ENCODE measurements around the gene CYTH3. TPM values are rescaled to one million over a fixed set of nuclear protein-coding genes. Genes with fewer than 3 reads are reported as not detected.
A peak's percentile ranks its signal among the peaks of the same experiment; 100 is the strongest.

CYTH3 gene
- total and polyA plus RNA-seq, 2 donors (not counting 1 experiment from before 2014, with no cell fraction given): 39.1 to 73.3 TPM

GRCh38 chr7:6237011-6237410, 35.4 kb downstream of the CYTH3 start:
- no peak overlapping the region for H3K9ac ChIP-seq (ENCODE audit: insufficient read depth, low read length)
- no peak for TF ChIP-seq EZH2 (IDR thresholded peaks at IDR 0.05; ENCODE audit: low read length, missing control alignments)

GRCh38 chr7:6235029-6235871, 37.2 kb downstream of the CYTH3 start:
- Histone ChIP-seq H3K36me3 (ENCODE audit: control insufficient read depth, insufficient read depth, low read length) (no peaks in the 10 kb centered on the region), H3K9me3 (ENCODE audit: control insufficient read depth, insufficient read depth, low read depth, low read length) (no peaks in the 10 kb centered on the region), H3K27me3 (ENCODE audit: control insufficient read depth, insufficient read depth, low read length) (no peaks in the 10 kb centered on the region), H3K9ac (ENCODE audit: insufficient read depth, low read length) (no peak overlapping the region), H3K4me3 (replicated peaks in 1 of 4; ENCODE audit: control extremely low read depth in 1 of 4, insufficient read depth in 1 of 4, low read depth in 3 of 4, low read length in 4 of 4) (peak overlapping the region in 1 of 4 experiments; percentile 31), H4K20me1 (ENCODE audit: control insufficient read depth, extremely low read depth, insufficient read depth, low read length) (no peaks in the 10 kb centered on the region), H2AFZ (ENCODE audit: low read length) (no peak overlapping the region), H3K79me2 (ENCODE audit: control insufficient read depth, insufficient read depth, low read length) (peaks cover 77% of the 10 kb centered on the region), H3K4me2 (ENCODE audit: extremely low read depth, insufficient read depth, low read length) (peak overlapping the region; percentile 23), H3K27ac (ENCODE audit: insufficient read depth, low read length) (no peak overlapping the region), H3K4me1 (ENCODE audit: control insufficient read depth, extremely low read depth, insufficient read depth, low read length) (peaks cover 5% of the 10 kb centered on the region)
- no peak for TF ChIP-seq EZH2 (IDR thresholded peaks at IDR 0.05; ENCODE audit: low read length, missing control alignments)
- TF ChIP-seq CTCF (conservative IDR thresholded peaks at IDR 0.05 in 1 of 2, IDR thresholded peaks at IDR 0.05 in 1 of 2; ENCODE audit: low read depth in 1 of 2, low read length in 2 of 2): no peak
- no peak for DNase-seq (ENCODE audit: low read depth in 2 of 2)

More at GRCh38 chr7:6237011-6237410, 35.4 kb downstream of the CYTH3 start:
- Histone ChIP-seq H3K4me2 (ENCODE audit: extremely low read depth, insufficient read depth, low read length) (no peak overlapping the region), H3K27me3 (ENCODE audit: control insufficient read depth, insufficient read depth, low read length) (no peaks in the 10 kb centered on the region), H3K4me1 (ENCODE audit: control insufficient read depth, extremely low read depth, insufficient read depth, low read length) (peaks cover 6% of the 10 kb centered on the region), H4K20me1 (ENCODE audit: control insufficient read depth, extremely low read depth, insufficient read depth, low read length) (no peaks in the 10 kb centered on the region), H3K4me3 (replicated peaks in 1 of 4; ENCODE audit: control extremely low read depth in 1 of 4, insufficient read depth in 1 of 4, low read depth in 3 of 4, low read length in 4 of 4) (no peak overlapping the region), H3K9me3 (ENCODE audit: control insufficient read depth, insufficient read depth, low read depth, low read length) (no peaks in the 10 kb centered on the region), H3K36me3 (ENCODE audit: control insufficient read depth, insufficient read depth, low read length) (no peaks in the 10 kb centered on the region), H3K27ac (ENCODE audit: insufficient read depth, low read length) (no peak overlapping the region), H3K79me2 (ENCODE audit: control insufficient read depth, insufficient read depth, low read length) (peaks cover 78% of the 10 kb centered on the region), H2AFZ (ENCODE audit: low read length) (no peak overlapping the region)
- no peak for DNase-seq (ENCODE audit: low read depth in 2 of 2)

- no peaks in the 10 kb centered on the region for H3K27me3 ChIP-seq (ENCODE audit: control insufficient read depth, insufficient read depth, low read length)
Observed at GRCh38 chr7:6234384-6234783, 38.0 kb downstream of the CYTH3 start.

More at GRCh38 chr7:6234384-6234783, 38.0 kb downstream of the CYTH3 start:
- Histone ChIP-seq H3K79me2 (ENCODE audit: control insufficient read depth, insufficient read depth, low read length) (peaks cover 80% of the 10 kb centered on the region), H3K9me3 (ENCODE audit: control insufficient read depth, insufficient read depth, low read depth, low read length) (no peaks in the 10 kb centered on the region), H3K4me1 (ENCODE audit: control insufficient read depth, extremely low read depth, insufficient read depth, low read length) (peaks cover 5% of the 10 kb centered on the region), H3K4me3 (replicated peaks in 1 of 4; ENCODE audit: control extremely low read depth in 1 of 4, insufficient read depth in 1 of 4, low read depth in 3 of 4, low read length in 4 of 4) (no peak overlapping the region), H3K27ac (ENCODE audit: insufficient read depth, low read length) (no peak overlapping the region), H3K4me2 (ENCODE audit: extremely low read depth, insufficient read depth, low read length) (no peak overlapping the region), H3K9ac (ENCODE audit: insufficient read depth, low read length) (no peak overlapping the region), H4K20me1 (ENCODE audit: control insufficient read depth, extremely low read depth, insufficient read depth, low read length) (no peaks in the 10 kb centered on the region), H3K36me3 (ENCODE audit: control insufficient read depth, insufficient read depth, low read length) (no peaks in the 10 kb centered on the region), H2AFZ (ENCODE audit: low read length) (no peak overlapping the region)
- no peak for DNase-seq (ENCODE audit: low read depth in 2 of 2)
- TF ChIP-seq CTCF (conservative IDR thresholded peaks at IDR 0.05 in 1 of 2, IDR thresholded peaks at IDR 0.05 in 1 of 2; ENCODE audit: low read depth in 1 of 2, low read length in 2 of 2): no peak
- TF ChIP-seq EZH2 (IDR thresholded peaks at IDR 0.05; ENCODE audit: low read length, missing control alignments): no peak

All from fibroblast of lung (primary cell).